GM12878 (cell line): ENCODE results near the gene FAM53B. TPM values are rescaled to one million over a fixed set of nuclear protein-coding genes. Genes with fewer than 3 reads are reported as not detected.

ENCODE experiments used
- EP300 ChIP-seq, 2 experiments: fragments of 150-350 bp in 1 of 2; IDR thresholded peaks; 2 replicates each; pipeline ENCODE4 v1.6.1; 2011 to 2012; ENCODE audit warnings: low read depth in 2 of 2, low read length in 2 of 2, borderline replicate concordance in 1 of 2, improper control_type of control experiment in 1 of 2, inconsistent platforms in 1 of 2; ENCODE audit not compliant: control insufficient read depth in 1 of 2
- NFIC ChIP-seq: IDR thresholded peaks from 2 replicates; pipeline ENCODE4 v1.6.1; 2012; ENCODE audit warnings: low read depth, mild to moderate bottlenecking, inconsistent platforms, low read length, moderate library complexity
- YY1 ChIP-seq: IDR thresholded peaks from 2 replicates; pipeline ENCODE4 v1.6.1; 2011; ENCODE audit warnings: low read depth, mild to moderate bottlenecking, low read length
- ZNF622 ChIP-seq: fragments of 450-650 bp; IDR thresholded peaks from 2 replicates; pipeline ENCODE4 v1.6.1; 2017; ENCODE audit warnings: mild to moderate bottlenecking, inconsistent platforms
- polyA plus RNA-seq, 11 experiments: library from polyadenylated mRNA; depleted of rRNA in 4 of 11; unstranded in 6 of 11; stranded (reverse) in 5 of 11; fragments of >200 nt; fragmentation: Nextera tagmentation in 4 of 11; fragmentation: Illumina TruSeq in 1 of 11; extraction: Ambion mirVana in 4 of 11; extraction: Trizol in 1 of 11; gene quantifications; 1 replicate in 1 of 11; 2 replicates in 10 of 11; pipeline versions ENCODE4 v1.2.1 to v1.2.3, GENCODE V29; 2011 to 2016; ENCODE audit warnings: inconsistent platforms in 2 of 11, missing spikeins in 2 of 11, low read depth in 1 of 11
- total RNA-seq, 4 experiments: library from RNA; depleted of rRNA in 3 of 4; stranded (reverse); fragments of >200 nt in 3 of 4; fragmentation: Illumina TruSeq in 1 of 4; extraction: Trizol in 1 of 4; gene quantifications; 2 replicates each; pipeline versions ENCODE4 v1.2.1 to v1.2.3, GENCODE V29; 2013 to 2021
- TF ChIP-seq, protein P1 (sequence below): fragments of 450-650 bp; IDR thresholded peaks from 2 replicates; pipeline ENCODE4 v1.6.1; 2017; ENCODE audit warnings: borderline replicate concordance
- TF ChIP-seq, protein P2 (sequence below): fragments of 450-650 bp; formaldehyde crosslinking; IDR thresholded peaks from 2 replicates; pipeline ENCODE4 v1.5.0; 2022; ENCODE audit warnings: mild to moderate bottlenecking, missing genetic modification characterization

The FAM53B gene
- total and polyA plus RNA-seq, 10 of the 15 experiments (the other 5 are each of a cell fraction or from before 2014, with no cell fraction given): 0.05 to 26.3 (median 8.1) TPM

DNA sequence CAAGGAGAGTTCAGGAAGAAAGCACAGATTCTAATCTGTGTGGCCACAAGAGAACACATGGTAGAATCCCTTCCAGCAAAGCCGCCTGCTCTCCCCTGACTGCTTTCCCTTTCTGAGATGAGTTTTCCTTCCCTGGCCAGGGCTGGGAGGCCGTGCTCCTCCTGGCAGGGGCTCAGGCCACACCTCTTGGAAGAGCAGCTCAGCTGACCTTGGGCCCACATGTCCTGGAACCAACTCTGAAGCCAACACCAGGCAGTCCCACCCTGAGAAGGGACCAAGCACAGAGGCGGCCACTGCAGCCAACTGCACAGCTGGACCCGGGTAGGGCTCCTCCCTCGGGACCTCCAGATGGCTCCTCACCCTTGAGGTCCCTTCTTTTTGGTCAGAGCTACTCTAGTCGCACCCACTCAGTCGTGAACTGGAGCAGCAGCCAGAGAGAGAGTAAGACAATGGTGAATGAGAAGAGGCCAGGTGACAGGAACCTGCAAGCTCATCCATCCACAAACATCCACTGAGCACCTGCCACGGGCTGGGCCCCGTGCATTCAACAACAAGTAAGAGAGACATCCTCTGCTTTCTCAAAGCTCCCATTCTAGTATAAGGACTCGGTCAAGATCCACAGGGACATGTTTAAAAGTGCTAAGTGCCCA is 40.3 kb downstream of the FAM53B start (continued):
- TF ChIP-seq, protein P1, sequence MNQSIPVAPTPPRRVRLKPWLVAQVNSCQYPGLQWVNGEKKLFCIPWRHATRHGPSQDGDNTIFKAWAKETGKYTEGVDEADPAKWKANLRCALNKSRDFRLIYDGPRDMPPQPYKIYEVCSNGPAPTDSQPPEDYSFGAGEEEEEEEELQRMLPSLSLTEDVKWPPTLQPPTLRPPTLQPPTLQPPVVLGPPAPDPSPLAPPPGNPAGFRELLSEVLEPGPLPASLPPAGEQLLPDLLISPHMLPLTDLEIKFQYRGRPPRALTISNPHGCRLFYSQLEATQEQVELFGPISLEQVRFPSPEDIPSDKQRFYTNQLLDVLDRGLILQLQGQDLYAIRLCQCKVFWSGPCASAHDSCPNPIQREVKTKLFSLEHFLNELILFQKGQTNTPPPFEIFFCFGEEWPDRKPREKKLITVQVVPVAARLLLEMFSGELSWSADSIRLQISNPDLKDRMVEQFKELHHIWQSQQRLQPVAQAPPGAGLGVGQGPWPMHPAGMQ: no peak
- TF ChIP-seq EP300 (IDR thresholded peaks at IDR 0.05; ENCODE audit: borderline replicate concordance in 1 of 2, control insufficient read depth in 1 of 2, low read depth in 2 of 2, low read length in 2 of 2) (no peak), ZNF622 (no peak), YY1 (no peak), NFIC (no peak)
- TF ChIP-seq, protein P2, sequence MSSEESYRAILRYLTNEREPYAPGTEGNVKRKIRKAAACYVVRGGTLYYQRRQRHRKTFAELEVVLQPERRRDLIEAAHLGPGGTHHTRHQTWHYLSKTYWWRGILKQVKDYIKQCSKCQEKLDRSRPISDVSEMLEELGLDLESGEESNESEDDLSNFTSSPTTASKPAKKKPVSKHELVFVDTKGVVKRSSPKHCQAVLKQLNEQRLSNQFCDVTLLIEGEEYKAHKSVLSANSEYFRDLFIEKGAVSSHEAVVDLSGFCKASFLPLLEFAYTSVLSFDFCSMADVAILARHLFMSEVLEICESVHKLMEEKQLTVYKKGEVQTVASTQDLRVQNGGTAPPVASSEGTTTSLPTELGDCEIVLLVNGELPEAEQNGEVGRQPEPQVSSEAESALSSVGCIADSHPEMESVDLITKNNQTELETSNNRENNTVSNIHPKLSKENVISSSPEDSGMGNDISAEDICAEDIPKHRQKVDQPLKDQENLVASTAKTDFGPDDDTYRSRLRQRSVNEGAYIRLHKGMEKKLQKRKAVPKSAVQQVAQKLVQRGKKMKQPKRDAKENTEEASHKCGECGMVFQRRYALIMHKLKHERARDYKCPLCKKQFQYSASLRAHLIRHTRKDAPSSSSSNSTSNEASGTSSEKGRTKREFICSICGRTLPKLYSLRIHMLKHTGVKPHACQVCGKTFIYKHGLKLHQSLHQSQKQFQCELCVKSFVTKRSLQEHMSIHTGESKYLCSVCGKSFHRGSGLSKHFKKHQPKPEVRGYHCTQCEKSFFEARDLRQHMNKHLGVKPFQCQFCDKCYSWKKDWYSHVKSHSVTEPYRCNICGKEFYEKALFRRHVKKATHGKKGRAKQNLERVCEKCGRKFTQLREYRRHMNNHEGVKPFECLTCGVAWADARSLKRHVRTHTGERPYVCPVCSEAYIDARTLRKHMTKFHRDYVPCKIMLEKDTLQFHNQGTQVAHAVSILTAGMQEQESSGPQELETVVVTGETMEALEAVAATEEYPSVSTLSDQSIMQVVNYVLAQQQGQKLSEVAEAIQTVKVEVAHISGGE (CRISPR knock-in tag): no peak
